SU-DHL-6 (cell line): ENCODE data around the gene SLC17A7.

ENCODE experiments used
- H2AFZ ChIP-seq: fragments of 200-600 bp; sonication (generic); 2 replicates; pipeline ENCODE4 v1.6.1; 2014; ENCODE audit warnings: low read depth, mild to moderate bottlenecking, moderate library complexity, mixed read lengths, antibody characterized with exemption, low read length; ENCODE audit not compliant: severe bottlenecking
- H3F3A ChIP-seq: fragments of 200-600 bp; shearing (Covaris generic); 2 replicates; pipeline ENCODE4 v1.6.0; 2016; ENCODE audit warnings: antibody characterized with exemption, mild to moderate bottlenecking; ENCODE audit not compliant: insufficient read depth
- H3K27ac ChIP-seq: fragments of 200-600 bp; sonication (generic); 2 replicates; pipeline ENCODE4 v1.5.1; 2016; ENCODE audit warnings: low read depth, mild to moderate bottlenecking, low read length, moderate library complexity, mixed read lengths
- H3K27me3 ChIP-seq: fragments of 200-600 bp; sonication (generic), shearing (Covaris generic); 2 replicates; pipeline ENCODE4 v1.6.0; 2014; ENCODE audit warnings: mild to moderate bottlenecking, low read length
- H3K36me3 ChIP-seq: fragments of 200-600 bp; sonication (generic); 2 replicates; pipeline ENCODE4 v1.6.1; 2014; ENCODE audit warnings: mild to moderate bottlenecking, low read length, mixed read lengths
- H3K4me2 ChIP-seq: fragments of 300-600, 200-600 bp; shearing (Covaris generic), sonication (generic); 2 replicates; pipeline ENCODE4 v1.6.0; 2014; ENCODE audit warnings: low read length, low read depth, mild to moderate bottlenecking; ENCODE audit not compliant: poor library complexity, severe bottlenecking
- H3K4me3 ChIP-seq: fragments of 200-600 bp; sonication (generic); 2 replicates; pipeline ENCODE4 v1.5.1; 2014; ENCODE audit warnings: antibody characterized with exemption, low read length, mild to moderate bottlenecking, mixed read lengths; ENCODE audit not compliant: insufficient read depth, poor library complexity, severe bottlenecking
- H3K79me2 ChIP-seq: fragments of 200-600 bp; sonication (generic); 2 replicates; pipeline ENCODE4 v1.6.1; 2014; ENCODE audit warnings: mild to moderate bottlenecking, low read length, moderate library complexity; ENCODE audit not compliant: insufficient read depth
- H3K9ac ChIP-seq: fragments of 200-600 bp; sonication (generic); 2 replicates; pipeline ENCODE4 v1.7.0; 2014; ENCODE audit warnings: mild to moderate bottlenecking, low read length
- H3K9me2 ChIP-seq: fragments of 200-600 bp; sonication (generic); replicated peaks from 2 replicates; pipeline ENCODE4 v1.6.1; 2014; ENCODE audit warnings: low read length; ENCODE audit not compliant: insufficient read depth
- H3K9me3 ChIP-seq: fragments of 200-600 bp; sonication (generic); 2 replicates; pipeline ENCODE4 v1.6.1; 2014; ENCODE audit warnings: low read length, mixed read lengths; ENCODE audit not compliant: insufficient read depth
- H4K20me1 ChIP-seq: fragments of 200-600 bp; sonication (generic); 2 replicates; pipeline ENCODE4 v1.6.1; 2014; ENCODE audit warnings: low read depth, mild to moderate bottlenecking, antibody characterized with exemption, low read length, moderate library complexity, mixed read lengths
- EZH2phosphoT487 ChIP-seq: fragments of 200-600 bp; sonication (generic), shearing (Covaris generic); conservative IDR thresholded peaks from 2 replicates; pipeline ENCODE4 v1.6.1; 2018; ENCODE audit warnings: mild to moderate bottlenecking, antibody characterized with exemption, low read length, moderate library complexity, mixed read lengths
- TF ChIP-seq, protein P1 (sequence below): fragments of 200-600 bp; sonication (generic); IDR thresholded peaks from one replicate; pipeline ENCODE4 v1.5.1; 2017; ENCODE audit warnings: antibody characterized with exemption, mild to moderate bottlenecking, low read length, moderate library complexity; ENCODE audit not compliant: insufficient read depth, poor library complexity, severe bottlenecking

The SLC17A7 gene

DNA sequence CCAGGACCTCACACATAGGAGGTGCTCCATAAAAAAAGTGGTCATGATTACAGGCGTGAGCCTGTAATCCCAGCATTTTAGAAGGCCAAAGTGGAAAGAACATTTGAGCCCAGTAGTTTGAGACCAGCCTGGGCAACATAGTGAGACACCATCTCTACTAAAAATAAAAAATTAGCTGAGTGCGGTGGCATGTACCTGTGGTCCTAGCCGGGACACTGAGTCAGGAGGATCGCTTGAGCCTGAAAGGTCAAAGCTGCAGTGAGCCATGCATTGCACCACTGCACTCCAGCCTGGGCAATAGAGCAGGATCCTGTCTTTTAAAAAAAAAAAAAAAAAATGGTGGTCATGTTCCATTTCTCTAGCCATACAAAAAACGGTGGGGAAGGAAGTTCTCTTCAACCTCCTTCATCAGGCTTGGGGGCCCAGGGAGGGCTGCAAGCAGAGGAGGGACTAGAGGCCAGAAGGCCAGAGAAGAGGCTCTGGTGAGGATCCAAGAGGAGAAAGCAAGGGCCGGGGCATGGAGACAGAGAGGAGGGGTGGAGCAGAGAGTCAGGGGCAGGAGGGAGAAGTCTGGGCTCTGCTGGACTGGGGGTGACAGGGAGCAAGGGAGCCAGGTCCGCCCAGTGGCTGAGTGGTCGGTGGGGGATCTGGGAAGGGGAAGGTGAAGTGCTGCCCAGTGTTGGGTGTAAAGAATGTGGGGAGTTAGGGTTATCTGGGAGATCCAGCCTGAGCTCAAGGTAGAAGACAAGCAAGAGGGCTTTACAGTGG, 44.4 kb downstream of the SLC17A7 start:
- Histone ChIP-seq H3K27me3 (no peaks in the 10 kb centered on the region), H3F3A (no peaks in the 10 kb centered on the region), H4K20me1 (no peaks in the 10 kb centered on the region), H3K9ac (no peak overlapping the region), H3K36me3 (no peaks in the 10 kb centered on the region), H3K27ac (no peak overlapping the region), H3K4me2 (no peak overlapping the region), H3K9me3 (no peaks in the 10 kb centered on the region), H3K9me2 (no peaks in the 10 kb centered on the region), H3K79me2 (no peaks in the 10 kb centered on the region), H3K4me3 (no peak overlapping the region), H2AFZ (no peak overlapping the region)
- TF ChIP-seq, protein P1, sequence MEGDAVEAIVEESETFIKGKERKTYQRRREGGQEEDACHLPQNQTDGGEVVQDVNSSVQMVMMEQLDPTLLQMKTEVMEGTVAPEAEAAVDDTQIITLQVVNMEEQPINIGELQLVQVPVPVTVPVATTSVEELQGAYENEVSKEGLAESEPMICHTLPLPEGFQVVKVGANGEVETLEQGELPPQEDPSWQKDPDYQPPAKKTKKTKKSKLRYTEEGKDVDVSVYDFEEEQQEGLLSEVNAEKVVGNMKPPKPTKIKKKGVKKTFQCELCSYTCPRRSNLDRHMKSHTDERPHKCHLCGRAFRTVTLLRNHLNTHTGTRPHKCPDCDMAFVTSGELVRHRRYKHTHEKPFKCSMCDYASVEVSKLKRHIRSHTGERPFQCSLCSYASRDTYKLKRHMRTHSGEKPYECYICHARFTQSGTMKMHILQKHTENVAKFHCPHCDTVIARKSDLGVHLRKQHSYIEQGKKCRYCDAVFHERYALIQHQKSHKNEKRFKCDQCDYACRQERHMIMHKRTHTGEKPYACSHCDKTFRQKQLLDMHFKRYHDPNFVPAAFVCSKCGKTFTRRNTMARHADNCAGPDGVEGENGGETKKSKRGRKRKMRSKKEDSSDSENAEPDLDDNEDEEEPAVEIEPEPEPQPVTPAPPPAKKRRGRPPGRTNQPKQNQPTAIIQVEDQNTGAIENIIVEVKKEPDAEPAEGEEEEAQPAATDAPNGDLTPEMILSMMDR: no peak
- no peak for TF ChIP-seq EZH2phosphoT487

DNA sequence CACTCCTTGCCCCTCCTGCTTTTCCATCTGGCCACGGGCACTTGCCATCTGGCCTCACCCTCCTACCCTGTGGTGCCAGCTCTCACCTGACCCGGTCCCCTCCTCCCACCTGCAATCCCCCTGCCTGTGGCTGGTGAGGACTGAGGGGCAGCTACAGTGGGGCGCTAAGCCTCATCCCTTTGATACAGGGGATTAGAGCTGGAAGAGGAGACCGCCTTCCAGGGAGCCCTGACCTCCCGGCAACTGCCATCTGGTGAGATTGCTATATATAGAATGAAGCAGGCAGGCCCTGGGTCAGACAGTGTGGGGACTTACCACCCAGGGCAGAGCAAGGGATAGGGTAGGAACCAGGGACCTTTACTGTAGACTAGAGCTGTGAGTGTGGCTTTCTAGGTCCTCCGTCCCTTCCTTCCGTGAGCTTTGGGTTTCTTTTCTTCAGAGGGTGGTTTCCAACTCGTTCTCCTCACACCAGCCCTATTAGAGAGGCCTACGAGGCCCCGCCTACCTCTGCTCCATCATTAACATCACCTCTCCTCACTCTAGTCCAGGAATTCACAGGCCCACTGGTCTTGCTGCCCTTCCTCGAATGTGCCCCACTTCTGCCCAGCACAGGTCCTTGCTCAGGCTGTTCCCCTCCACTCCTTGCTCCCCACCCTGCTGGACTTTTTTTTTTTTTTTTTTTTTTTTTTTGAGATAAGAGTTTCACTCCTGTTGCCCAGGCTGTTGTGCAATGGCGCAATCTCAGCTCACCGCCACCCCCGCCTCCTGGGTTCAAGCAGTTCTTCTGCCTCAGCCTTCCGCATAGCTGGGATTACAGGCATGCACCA, 45.5 kb downstream of the SLC17A7 start:
- Histone ChIP-seq H3K4me2 (no peak overlapping the region), H3K27ac (no peak overlapping the region), H3K9me2 (no peaks in the 10 kb centered on the region), H3K4me3 (no peak overlapping the region), H3K27me3 (no peaks in the 10 kb centered on the region), H3K79me2 (no peaks in the 10 kb centered on the region), H3K9ac (no peak overlapping the region), H3F3A (peaks cover 4% of the 10 kb centered on the region; the same call in 1 of the 2 replicates), H2AFZ (no peak overlapping the region), H4K20me1 (no peaks in the 10 kb centered on the region), H3K36me3 (no peaks in the 10 kb centered on the region), H3K9me3 (no peaks in the 10 kb centered on the region)
- TF ChIP-seq, protein P1: no peak
- TF ChIP-seq EZH2phosphoT487: no peak

DNA sequence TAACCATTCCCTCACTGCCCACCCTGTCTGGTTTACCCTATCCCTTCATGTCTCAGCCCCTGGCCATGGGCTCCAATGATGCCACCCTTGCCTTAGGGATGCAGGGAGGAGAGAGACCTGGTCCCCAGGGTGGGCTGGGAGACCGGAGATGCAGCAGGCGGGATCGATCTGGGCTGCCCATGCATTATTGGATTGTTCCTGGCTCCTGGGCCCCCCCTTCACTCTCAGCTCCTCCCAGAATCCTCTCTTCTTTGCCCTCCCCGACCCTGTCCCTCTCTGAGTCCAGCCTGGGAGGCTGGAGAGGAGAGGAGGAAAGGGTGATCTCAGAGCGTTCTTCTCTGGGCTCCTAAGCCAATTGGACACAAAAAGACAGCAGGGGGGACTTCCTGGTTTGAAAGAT, 47.4 kb downstream of the SLC17A7 start:
- Histone ChIP-seq H3K27ac (no peak overlapping the region), H3K9ac (no peak overlapping the region), H3K36me3 (no peaks in the 10 kb centered on the region), H3K9me2 (no peaks in the 10 kb centered on the region), H3F3A (peaks cover 4% of the 10 kb centered on the region; the same call in 1 of the 2 replicates), H3K79me2 (no peaks in the 10 kb centered on the region), H3K27me3 (no peaks in the 10 kb centered on the region), H4K20me1 (no peaks in the 10 kb centered on the region), H3K9me3 (no peaks in the 10 kb centered on the region), H3K4me2 (no peak overlapping the region), H2AFZ (no peak overlapping the region), H3K4me3 (no peak overlapping the region)
- TF ChIP-seq, protein P1: no peak
- no peak for TF ChIP-seq EZH2phosphoT487
